Activated CD4-positive, alpha-beta memory T cell treated with anti-CD3 and anti-CD28 coated beads, Interleukin-2, amount 10 ng/mL, durations not matched to agents 7 days and 5 days (primary cell): ENCODE measurements around the gene ANTXR2. TPM values are rescaled to one million over a fixed set of nuclear protein-coding genes. Genes with fewer than 3 reads are reported as not detected.

ENCODE experiments used
- CTCF ChIA-PET: fragments of 350-600 bp; sonication (Branson Sonifier 250); formaldehyde crosslinking; loops from one replicate; lab custom pipeline; 2021; ENCODE audit warnings: antibody characterized with exemption, inconsistent platforms; lab: Charles Lee
- POLR2A ChIA-PET: fragments of 350-600 bp; sonication (Branson Sonifier 250); formaldehyde crosslinking; loops from one replicate; lab custom pipeline; 2021; ENCODE audit warnings: antibody characterized with exemption; lab: Charles Lee
- DNase-seq: peaks from one replicate; pipeline ENCODE4 v3.0.0-alpha.2; 2020
- H3K27ac Mint-ChIP-seq: one replicate; pipeline ENCODE4 v1.8.0; 2021; ENCODE audit warnings: mild to moderate bottlenecking, mixed read lengths
- H3K27me3 Mint-ChIP-seq: one replicate; pipeline ENCODE4 v1.8.0; 2021; ENCODE audit warnings: mixed read lengths
- H3K36me3 Mint-ChIP-seq: one replicate; pipeline ENCODE4 v1.8.0; 2021; ENCODE audit warnings: low read depth, mixed read lengths
- H3K4me1 Mint-ChIP-seq: one replicate; pipeline ENCODE4 v1.8.0; 2021; ENCODE audit warnings: mixed read lengths
- H3K4me3 Mint-ChIP-seq: one replicate; pipeline ENCODE4 v1.8.0; 2021; ENCODE audit warnings: mild to moderate bottlenecking, mixed read lengths
- H3K9me3 Mint-ChIP-seq: one replicate; pipeline ENCODE4 v1.8.0; 2021; ENCODE audit warnings: mixed read lengths
- total RNA-seq, 2 experiments: library from RNA; stranded (reverse); gene quantifications; one replicate each; pipeline ENCODE4 v1.2.3, GENCODE V29; 2021

The ANTXR2 gene
- total RNA-seq, 2 experiments from 2014 or later = 113 to 114 TPM

GRCh38 chr4:79948261-79948660 lies 124.8 kb downstream of the ANTXR2 start:
- ChIA-PET POLR2A (no interaction called here), CTCF (no interaction called here)
- Mint-ChIP-seq H3K4me3 (no peak overlapping the region), H3K4me1 (peaks cover 4% of the 10 kb centered on the region), H3K9me3 (no peaks in the 10 kb centered on the region), H3K27me3 (no peaks in the 10 kb centered on the region), H3K27ac (no peak overlapping the region), H3K36me3 (peaks cover 41% of the 10 kb centered on the region)
- DNase-seq = no peak

GRCh38 chr4:79947386-79947785 lies 125.6 kb downstream of the ANTXR2 start:
- peaks cover 4% of the 10 kb centered on the region for H3K4me1 Mint-ChIP-seq
- no peaks in the 10 kb centered on the region for H3K9me3 Mint-ChIP-seq
- CTCF ChIA-PET = interaction anchor here (0.9 to 1.2 kb wide), 2 partner anchors 9 to 13 kb away, joined by 3 to 4 read pairs; no protein-coding TSS in a partner anchor
- H3K27me3 Mint-ChIP-seq = no peaks in the 10 kb centered on the region
- no peak for DNase-seq
- POLR2A ChIA-PET = no interaction called here
- H3K36me3 Mint-ChIP-seq = peaks cover 41% of the 10 kb centered on the region
- H3K27ac Mint-ChIP-seq = no peak overlapping the region
- no peak overlapping the region for H3K4me3 Mint-ChIP-seq

GRCh38 chr4:79935274-79935673 lies 137.8 kb downstream of the ANTXR2 start:
- DNase-seq = no peak
- POLR2A ChIA-PET = interaction anchor here (0.7 kb wide), 1 partner anchor 267 kb away, joined by 3 read pairs; no protein-coding TSS in a partner anchor
- Mint-ChIP-seq H3K4me3 (no peak overlapping the region), H3K27me3 (no peaks in the 10 kb centered on the region), H3K4me1 (no peaks in the 10 kb centered on the region), H3K9me3 (no peaks in the 10 kb centered on the region), H3K27ac (no peak overlapping the region), H3K36me3 (peaks cover 22% of the 10 kb centered on the region)
- CTCF ChIA-PET = no interaction called here

DNA sequence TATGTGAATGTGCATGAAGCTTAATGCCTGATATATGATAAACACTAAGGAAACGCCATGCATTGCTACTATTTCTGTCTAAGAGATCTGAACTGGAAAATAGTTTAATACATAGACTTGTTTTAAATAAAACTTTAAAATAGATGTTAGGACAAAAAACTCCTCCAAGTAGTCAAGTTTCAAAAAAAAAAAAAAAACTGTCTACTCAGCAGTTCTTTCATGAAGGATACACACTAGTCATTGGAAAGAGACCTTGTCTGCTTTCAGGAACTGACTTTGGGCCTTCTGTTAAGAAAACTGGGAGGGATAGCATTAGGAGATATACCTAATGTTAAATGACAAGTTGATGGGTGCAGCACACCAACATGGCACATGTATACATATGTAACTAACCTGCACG lies 138.4 kb downstream of the ANTXR2 start:
- Mint-ChIP-seq H3K4me3 (no peak overlapping the region), H3K4me1 (no peaks in the 10 kb centered on the region), H3K27ac (no peak overlapping the region), H3K36me3 (peaks cover 22% of the 10 kb centered on the region), H3K27me3 (no peaks in the 10 kb centered on the region), H3K9me3 (no peaks in the 10 kb centered on the region)
- no peak for DNase-seq
- ChIA-PET CTCF (interaction anchor here (1.0 kb wide), 1 partner anchor 12 kb away, joined by 4 read pairs; no protein-coding TSS in a partner anchor), POLR2A (no interaction called here)

DNA sequence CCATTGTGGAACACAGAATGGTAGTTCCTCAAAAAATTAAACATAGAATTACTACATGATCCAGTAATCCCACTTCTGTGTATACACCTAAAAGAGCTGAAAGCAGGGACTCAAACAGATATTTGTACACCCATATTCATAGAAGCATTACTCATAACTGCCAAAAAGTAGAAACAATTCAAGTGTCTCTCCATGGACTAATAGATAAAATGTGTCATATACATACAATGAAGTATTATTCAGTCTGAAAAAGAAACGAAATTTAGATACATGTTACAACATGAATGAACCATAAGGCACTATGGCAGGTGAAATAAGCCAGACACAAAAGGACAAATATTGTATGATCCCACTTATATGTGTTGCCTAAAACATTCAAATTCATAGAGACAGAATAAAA lies 145.1 kb downstream of the ANTXR2 start:
- H3K9me3 Mint-ChIP-seq = no peaks in the 10 kb centered on the region
- no peak overlapping the region for H3K27ac Mint-ChIP-seq
- peaks cover 19% of the 10 kb centered on the region for H3K36me3 Mint-ChIP-seq
- no peak overlapping the region for H3K4me3 Mint-ChIP-seq
- no peak for DNase-seq
- no peaks in the 10 kb centered on the region for H3K27me3 Mint-ChIP-seq
- H3K4me1 Mint-ChIP-seq = peaks cover 1% of the 10 kb centered on the region
- ChIA-PET CTCF (no interaction called here), POLR2A (no interaction called here)

- H3K36me3 Mint-ChIP-seq = peaks cover 18% of the 10 kb centered on the region
- no peak overlapping the region for H3K27ac Mint-ChIP-seq
- H3K4me3 Mint-ChIP-seq = no peak overlapping the region
- no peaks in the 10 kb centered on the region for H3K9me3 Mint-ChIP-seq
- H3K4me1 Mint-ChIP-seq = peaks cover 12% of the 10 kb centered on the region
- DNase-seq = no peak
- no peaks in the 10 kb centered on the region for H3K27me3 Mint-ChIP-seq
- ChIA-PET POLR2A (no interaction called here), CTCF (interaction anchor here (1.3 to 1.5 kb wide), 2 partner anchors 8 to 149 kb away, joined by 3 read pairs; no protein-coding TSS in a partner anchor)
These were observed 149.7 kb downstream of the ANTXR2 start for GRCh38 chr4:79923281-79923680.

DNA sequence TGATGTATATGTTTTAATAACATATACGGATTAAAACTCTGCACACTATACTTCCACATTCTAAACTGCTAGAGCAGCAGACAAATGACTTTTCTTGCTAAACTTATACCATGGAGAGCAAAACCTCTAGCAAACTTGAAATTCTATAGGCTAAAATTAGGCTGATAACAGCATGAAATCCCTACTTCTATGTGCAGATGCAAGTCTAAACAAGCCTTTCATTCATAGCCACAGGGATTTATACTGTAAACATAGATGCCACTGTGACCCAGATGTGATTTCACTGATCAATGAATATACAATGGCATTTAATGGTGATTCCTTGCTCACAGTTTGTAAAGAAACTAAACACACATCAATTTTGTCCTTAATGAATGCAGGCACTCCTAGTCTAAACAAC lies 151.0 kb downstream of the ANTXR2 start:
- Mint-ChIP-seq H3K9me3 (no peaks in the 10 kb centered on the region), H3K36me3 (peaks cover 13% of the 10 kb centered on the region), H3K4me1 (peaks cover 17% of the 10 kb centered on the region), H3K27me3 (no peaks in the 10 kb centered on the region), H3K27ac (no peak overlapping the region), H3K4me3 (no peak overlapping the region)
- no peak for DNase-seq
- ChIA-PET POLR2A (no interaction called here), CTCF (interaction anchor here (1.3 to 1.5 kb wide), 2 partner anchors 9 to 150 kb away, joined by 3 read pairs; no protein-coding TSS in a partner anchor)

DNA sequence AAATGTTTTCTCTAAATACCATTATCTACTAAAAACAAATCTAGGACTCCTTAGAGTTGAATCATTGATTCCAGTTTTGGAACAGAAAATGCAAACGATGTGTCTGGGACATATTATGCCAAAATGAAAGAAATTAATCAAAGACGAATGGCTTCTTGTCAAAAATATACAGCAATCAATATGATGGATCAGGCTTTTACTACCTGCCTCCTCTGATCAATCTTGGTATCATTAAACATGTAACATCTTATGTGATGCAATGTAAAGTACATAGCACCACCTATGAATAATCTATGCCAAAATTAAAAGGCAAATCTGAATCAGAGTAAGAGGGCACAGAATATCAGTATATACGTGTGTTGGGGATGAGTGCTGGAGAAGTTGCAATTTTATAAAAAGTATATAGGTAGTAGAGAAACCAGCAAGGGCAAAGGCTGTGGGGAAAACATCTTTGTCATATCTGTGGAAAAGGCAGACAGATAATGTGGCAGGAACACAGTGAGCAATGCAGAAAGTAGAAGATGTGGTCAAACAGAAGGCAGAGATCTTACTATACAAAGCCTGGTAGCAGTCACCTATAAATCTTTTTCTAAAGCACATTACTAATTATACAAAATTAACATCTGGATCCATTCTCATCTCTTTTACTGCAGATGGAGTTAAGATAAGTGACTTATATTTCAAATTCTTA lies 152.7 kb downstream of the ANTXR2 start:
- DNase-seq = no peak
- peaks cover 12% of the 10 kb centered on the region for H3K36me3 Mint-ChIP-seq
- no peaks in the 10 kb centered on the region for H3K27me3 Mint-ChIP-seq
- no peaks in the 10 kb centered on the region for H3K9me3 Mint-ChIP-seq
- no peak overlapping the region for H3K27ac Mint-ChIP-seq
- no peak overlapping the region for H3K4me3 Mint-ChIP-seq
- POLR2A ChIA-PET = no interaction called here
- CTCF ChIA-PET = no interaction called here
- H3K4me1 Mint-ChIP-seq = peaks cover 22% of the 10 kb centered on the region

DNA sequence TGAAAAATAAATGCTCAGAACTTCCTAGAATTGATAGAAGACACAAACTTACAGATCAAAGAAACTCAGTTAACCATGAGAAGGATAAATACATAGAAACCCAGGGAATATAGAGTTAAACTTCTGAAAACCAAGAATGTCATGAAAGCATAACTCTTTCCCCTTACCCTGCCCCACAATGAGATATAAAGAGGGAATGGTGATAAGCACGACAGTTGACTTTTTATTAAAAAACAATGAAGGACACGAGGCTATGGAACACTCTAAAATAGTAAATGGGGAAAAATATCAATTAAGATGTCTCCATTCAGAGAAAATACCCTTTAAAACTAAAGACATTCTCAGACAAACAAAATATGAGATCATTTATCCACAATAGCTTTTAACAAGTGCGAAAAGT lies 154.7 kb downstream of the ANTXR2 start:
- H3K4me1 Mint-ChIP-seq = peaks cover 34% of the 10 kb centered on the region
- H3K27me3 Mint-ChIP-seq = no peaks in the 10 kb centered on the region
- H3K9me3 Mint-ChIP-seq = no peaks in the 10 kb centered on the region
- no peak overlapping the region for H3K4me3 Mint-ChIP-seq
- CTCF ChIA-PET = interaction anchor here (0.8 to 2.2 kb wide), 8 partner anchors 12 to 347 kb away, joined by 3 to 9 read pairs (median 4); partner anchors contain the start of gene ANTXR2
- no peak overlapping the region for H3K27ac Mint-ChIP-seq
- DNase-seq = no peak
- peaks cover 8% of the 10 kb centered on the region for H3K36me3 Mint-ChIP-seq
- POLR2A ChIA-PET = interaction anchor here (1.0 kb wide), 1 partner anchor 12 kb away, joined by 3 read pairs; no protein-coding TSS in a partner anchor

GRCh38 chr4:79917246-79917645 lies 155.8 kb downstream of the ANTXR2 start:
- no peak overlapping the region for H3K27ac Mint-ChIP-seq
- no peaks in the 10 kb centered on the region for H3K27me3 Mint-ChIP-seq
- no peaks in the 10 kb centered on the region for H3K9me3 Mint-ChIP-seq
- ChIA-PET POLR2A (no interaction called here), CTCF (interaction anchor here (0.6 to 2.2 kb wide), 12 partner anchors 9 to 348 kb away, joined by 3 to 9 read pairs (median 4); partner anchors contain the start of gene ANTXR2)
- no peak overlapping the region for H3K4me3 Mint-ChIP-seq
- peaks cover 6% of the 10 kb centered on the region for H3K36me3 Mint-ChIP-seq
- H3K4me1 Mint-ChIP-seq = peaks cover 33% of the 10 kb centered on the region
- peak; percentile 53 for DNase-seq

- ChIA-PET POLR2A (no interaction called here), CTCF (interaction anchor here (1.1 to 2.3 kb wide), 2 partner anchors 158 to 288 kb away, joined by 4 to 7 read pairs; partner anchors contain the start of gene ANTXR2)
- H3K9me3 Mint-ChIP-seq = no peaks in the 10 kb centered on the region
- no peak for DNase-seq
- H3K4me3 Mint-ChIP-seq = no peak overlapping the region
- H3K27me3 Mint-ChIP-seq = no peaks in the 10 kb centered on the region
- H3K4me1 Mint-ChIP-seq = peaks cover 26% of the 10 kb centered on the region
- H3K36me3 Mint-ChIP-seq = peaks cover 8% of the 10 kb centered on the region
- no peak overlapping the region for H3K27ac Mint-ChIP-seq
These were observed 157.8 kb downstream of the ANTXR2 start for GRCh38 chr4:79915246-79915645.

DNA sequence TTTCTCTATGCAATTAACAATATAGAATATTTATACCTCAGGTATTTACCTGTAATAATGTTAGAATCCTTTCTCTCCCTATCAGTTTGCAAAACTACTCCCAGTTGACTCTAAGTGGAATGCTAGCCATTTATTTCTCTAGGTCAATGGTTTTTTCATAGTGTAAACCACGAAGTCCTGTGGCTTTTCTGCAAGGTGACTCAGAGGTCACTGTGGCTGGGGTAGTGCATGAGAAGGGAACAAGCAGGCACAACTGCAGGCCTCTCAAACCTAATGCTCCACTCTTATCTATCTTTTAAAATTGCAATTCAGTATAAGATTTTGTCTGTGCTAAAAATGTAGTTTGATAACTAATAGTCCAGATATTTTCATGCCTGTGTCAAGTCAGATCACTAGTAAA lies 159.4 kb downstream of the ANTXR2 start:
- peak; percentile 22 for DNase-seq
- peaks cover 17% of the 10 kb centered on the region for H3K36me3 Mint-ChIP-seq
- CTCF ChIA-PET = no interaction called here
- H3K27me3 Mint-ChIP-seq = no peaks in the 10 kb centered on the region
- POLR2A ChIA-PET = no interaction called here
- no peak overlapping the region for H3K27ac Mint-ChIP-seq
- H3K4me3 Mint-ChIP-seq = no peak overlapping the region
- H3K4me1 Mint-ChIP-seq = peaks cover 23% of the 10 kb centered on the region
- H3K9me3 Mint-ChIP-seq = no peaks in the 10 kb centered on the region

DNA sequence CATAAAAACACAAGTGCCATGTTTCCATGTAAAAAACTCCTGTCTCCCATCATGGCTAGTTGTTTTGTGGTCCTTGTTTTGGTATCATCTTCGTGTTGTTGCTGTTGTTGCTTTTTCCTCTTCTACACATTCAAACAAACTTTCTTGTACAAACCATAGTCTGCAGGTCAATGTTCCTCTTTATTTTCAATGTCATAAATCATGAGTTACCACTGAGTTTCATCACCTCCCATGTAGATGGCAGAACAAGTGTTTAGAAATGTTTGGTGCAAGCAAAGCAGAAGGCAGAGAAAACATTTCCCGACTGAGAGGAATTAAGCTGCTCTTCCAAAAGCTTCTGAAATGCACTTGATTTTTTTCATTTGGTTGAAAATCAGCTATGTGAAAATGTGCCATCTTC lies 166.0 kb downstream of the ANTXR2 start:
- no peak overlapping the region for H3K4me3 Mint-ChIP-seq

More for the DNA sequence above, 166.0 kb downstream of the ANTXR2 start:
- no peak for DNase-seq
- Mint-ChIP-seq H3K9me3 (no peaks in the 10 kb centered on the region), H3K27me3 (no peaks in the 10 kb centered on the region), H3K4me1 (peaks cover 14% of the 10 kb centered on the region), H3K36me3 (peaks cover 64% of the 10 kb centered on the region), H3K27ac (no peak overlapping the region)
- ChIA-PET POLR2A (no interaction called here), CTCF (no interaction called here)
